Skeletal muscle tissue (tissue), 4 donors: ENCODE results near the gene SHOC1. TPM values are rescaled to one million over a fixed set of nuclear protein-coding genes. Genes with fewer than 3 reads are reported as not detected.
"Not testable (repeated sequence)": the region's sequence is repeated elsewhere in the genome, so short reads cannot be mapped to it uniquely, and the experiment has no call there.

Experiments used
- H3K27ac ChIP-seq: one replicate; pipeline ENCODE4 v1.7.0; 2013; ENCODE audit warnings: mild to moderate bottlenecking, low read depth, low read length, inconsistent platforms
- H3K27me3 ChIP-seq, 3 donors: one replicate each; pipeline ENCODE4 v1.7.0; 2013; ENCODE audit warnings: low read length in 3 of 3; ENCODE audit not compliant: control insufficient read depth in 3 of 3, insufficient read depth in 3 of 3
- H3K36me3 ChIP-seq, 3 donors: one replicate each; pipeline ENCODE4 v1.7.0; 2013; ENCODE audit warnings: low read length in 3 of 3; ENCODE audit not compliant: control insufficient read depth in 3 of 3, insufficient read depth in 3 of 3
- H3K4me1 ChIP-seq, 3 donors: one replicate each; pipeline ENCODE4 v1.7.0; 2013; ENCODE audit warnings: low read length in 3 of 3, mild to moderate bottlenecking in 3 of 3; ENCODE audit not compliant: control insufficient read depth in 3 of 3, insufficient read depth in 3 of 3
- H3K4me3 ChIP-seq, 3 donors: one replicate each; pipeline ENCODE4 v1.7.0; 2013; ENCODE audit warnings: low read length in 3 of 3
- H3K9ac ChIP-seq, 3 donors: one replicate each; pipeline ENCODE4 v1.7.0; 2013; ENCODE audit warnings: low read length in 3 of 3, mild to moderate bottlenecking in 3 of 3, moderate library complexity in 2 of 3, low read depth in 1 of 3
- H3K9me3 ChIP-seq, 3 donors: one replicate each; pipeline ENCODE4 v1.7.0; 2013; ENCODE audit warnings: low read length in 3 of 3; ENCODE audit not compliant: control insufficient read depth in 3 of 3
- total RNA-seq: library from RNA; depleted of rRNA; stranded (reverse); fragments of >200 nt; gene quantifications from one replicate; pipeline ENCODE4 v1.2.3, GENCODE V29; 2014
- donor health status: Osteomylitis.

Gene SHOC1
- total RNA-seq, 1 donor from 2014 or later, result not detected

DNA sequence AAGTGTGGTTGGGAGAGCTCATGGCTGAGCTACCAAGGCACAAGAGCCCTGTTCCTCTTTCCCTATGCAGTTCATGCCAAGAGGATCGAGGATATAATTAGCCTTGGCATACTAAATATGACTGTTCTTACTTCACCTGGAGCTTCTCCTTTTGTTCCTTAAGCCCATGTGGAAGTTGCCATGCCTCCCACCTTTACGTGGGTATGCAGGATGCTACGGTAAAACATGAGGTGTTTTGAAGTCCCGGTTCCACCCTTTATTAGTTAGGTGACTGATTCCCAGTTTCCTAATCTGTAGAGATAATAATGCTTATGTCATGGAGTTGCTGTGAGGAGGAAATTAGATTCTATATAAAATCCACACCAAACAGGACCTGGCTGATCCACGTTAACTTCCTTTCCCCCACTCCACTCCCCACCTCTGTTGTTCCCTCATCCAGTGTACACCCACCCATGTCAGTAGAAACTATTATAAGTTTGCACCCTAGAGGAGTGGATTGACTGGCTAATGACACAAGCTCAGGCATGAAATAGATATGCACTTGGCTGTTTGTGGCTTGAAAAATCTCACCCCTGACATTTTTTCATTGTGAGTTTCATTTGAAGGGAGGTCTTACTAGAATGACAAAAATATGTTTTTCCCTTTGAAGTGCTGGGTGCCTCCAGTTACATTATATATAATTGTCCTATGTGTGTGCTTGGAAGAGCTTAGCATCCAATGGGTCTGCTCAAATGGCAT lies 36.8 kb upstream of the SHOC1 start:
- no peaks in the 10 kb centered on the region for H3K36me3 ChIP-seq
- no peak overlapping the region for H3K4me3 ChIP-seq
- no peak overlapping the region for H3K27ac ChIP-seq
- no peaks in the 10 kb centered on the region for H3K27me3 ChIP-seq
- no peaks in the 10 kb centered on the region for H3K9me3 ChIP-seq
- no peak overlapping the region for H3K9ac ChIP-seq
- H3K4me1 ChIP-seq, result no peaks in the 10 kb centered on the region

GRCh38 chr9:111828193-111828592 lies 33.5 kb upstream of the SHOC1 start:
- no peaks in the 10 kb centered on the region for H3K9me3 ChIP-seq
- H3K4me1 ChIP-seq, result no peaks in the 10 kb centered on the region
- H3K27ac ChIP-seq, result no peak overlapping the region
- no peaks in the 10 kb centered on the region for H3K27me3 ChIP-seq
- H3K9ac ChIP-seq, result no peak overlapping the region
- H3K36me3 ChIP-seq, result no peaks in the 10 kb centered on the region
- H3K4me3 ChIP-seq, result no peak overlapping the region

DNA sequence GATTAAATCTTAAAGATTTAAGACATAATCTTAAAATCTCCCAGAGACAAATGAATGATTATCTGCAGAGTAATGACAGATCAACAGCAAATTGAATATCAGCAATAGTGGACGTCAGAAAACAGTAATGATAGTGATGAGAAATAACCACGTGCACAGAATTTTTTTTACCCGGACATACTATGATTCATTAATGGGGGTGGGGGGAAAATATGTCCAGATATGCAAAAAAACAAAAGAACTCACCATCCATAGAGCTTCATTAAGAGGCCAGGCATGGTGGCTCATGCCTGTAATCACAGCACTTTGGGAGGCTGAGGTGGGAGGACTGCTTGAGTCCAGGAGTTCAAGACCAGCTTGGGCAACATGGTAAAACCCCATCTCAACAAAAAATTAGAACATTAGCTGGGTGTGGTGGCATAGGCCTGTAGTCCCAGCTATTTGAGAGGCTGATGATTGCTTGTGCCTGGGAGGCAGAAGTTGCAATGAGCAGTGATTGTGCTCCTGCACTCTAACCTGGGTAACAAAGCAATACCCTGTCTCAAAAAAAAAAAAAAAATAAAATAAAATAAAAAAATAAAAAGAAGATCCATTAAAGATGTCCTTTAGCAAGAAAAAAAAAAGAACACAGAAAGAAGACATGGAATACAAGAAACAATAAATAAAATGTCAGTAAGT lies 30.9 kb upstream of the SHOC1 start:
- Histone ChIP-seq H3K4me3 (no peak overlapping the region), H3K4me1 (no peaks in the 10 kb centered on the region), H3K9ac (no peak overlapping the region), H3K9me3 (no peaks in the 10 kb centered on the region), H3K27ac (no peak overlapping the region), H3K27me3 (no peaks in the 10 kb centered on the region), H3K36me3 (no peaks in the 10 kb centered on the region)

- Histone ChIP-seq H3K9me3 (no peaks in the 10 kb centered on the region), H3K4me1 (no peaks in the 10 kb centered on the region), H3K9ac (no peak overlapping the region), H3K36me3 (no peaks in the 10 kb centered on the region), H3K4me3 (no peak overlapping the region), H3K27me3 (no peaks in the 10 kb centered on the region), H3K27ac (no peak overlapping the region)
These were observed 26.3 kb upstream of the SHOC1 start for GRCh38 chr9:111821006-111821528.

GRCh38 chr9:111819360-111819759 lies 24.6 kb upstream of the SHOC1 start:
- Histone ChIP-seq H3K36me3 (no peaks in the 10 kb centered on the region), H3K27me3 (no peaks in the 10 kb centered on the region), H3K27ac (no peak overlapping the region), H3K4me1 (no peaks in the 10 kb centered on the region), H3K4me3 (no peak overlapping the region), H3K9ac (no peak overlapping the region), H3K9me3 (peaks cover 0 to 2% (median 0%) of the 10 kb centered on the region in 3 donors)

DNA sequence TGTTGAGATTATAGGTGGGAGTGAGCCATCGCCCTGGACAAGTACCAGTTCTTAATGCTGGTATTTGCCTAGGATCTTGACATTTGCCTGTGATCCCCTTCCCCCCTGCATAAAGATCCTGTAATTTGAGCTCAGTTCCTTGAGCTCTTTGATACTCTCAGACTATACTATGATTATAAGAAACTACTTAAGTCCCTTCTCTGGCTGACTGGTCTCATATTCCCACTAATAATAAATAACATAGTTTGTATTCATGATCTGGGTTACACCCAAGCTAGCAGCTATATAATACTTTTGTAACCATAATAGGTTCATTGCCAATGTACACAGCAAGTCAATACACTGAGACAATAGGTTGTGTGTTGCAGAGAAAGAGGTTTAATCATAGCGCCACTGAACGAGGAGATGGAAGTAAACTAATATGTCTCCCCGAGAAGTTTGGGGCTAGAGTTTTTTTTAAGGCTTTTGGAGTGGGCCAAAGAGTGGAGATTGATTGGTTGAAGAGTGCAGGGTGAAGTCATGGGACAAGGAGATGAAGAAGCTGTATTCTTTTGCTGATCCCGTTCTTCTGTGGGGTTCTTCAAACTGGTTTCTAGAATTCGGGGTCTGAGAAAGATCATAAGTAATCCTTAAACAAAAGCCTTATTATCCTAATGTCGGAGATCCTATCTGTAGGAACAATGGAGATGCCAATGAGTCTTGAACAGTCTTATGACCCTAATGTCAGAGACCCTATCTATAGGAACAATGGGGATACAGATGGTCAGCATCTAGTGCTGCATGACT lies 20.7 kb upstream of the SHOC1 start:
- Histone ChIP-seq H3K4me3 (no peak overlapping the region), H3K27me3 (no peaks in the 10 kb centered on the region), H3K27ac (no peak overlapping the region), H3K9ac (no peak overlapping the region), H3K9me3 (peaks cover 0 to 2% (median 0%) of the 10 kb centered on the region in 3 donors), H3K4me1 (no peaks in the 10 kb centered on the region), H3K36me3 (no peaks in the 10 kb centered on the region)

GRCh38 chr9:111812337-111812736 lies 17.6 kb upstream of the SHOC1 start:
- Histone ChIP-seq H3K36me3 (no peaks in the 10 kb centered on the region), H3K4me3 (no peak overlapping the region)

DNA sequence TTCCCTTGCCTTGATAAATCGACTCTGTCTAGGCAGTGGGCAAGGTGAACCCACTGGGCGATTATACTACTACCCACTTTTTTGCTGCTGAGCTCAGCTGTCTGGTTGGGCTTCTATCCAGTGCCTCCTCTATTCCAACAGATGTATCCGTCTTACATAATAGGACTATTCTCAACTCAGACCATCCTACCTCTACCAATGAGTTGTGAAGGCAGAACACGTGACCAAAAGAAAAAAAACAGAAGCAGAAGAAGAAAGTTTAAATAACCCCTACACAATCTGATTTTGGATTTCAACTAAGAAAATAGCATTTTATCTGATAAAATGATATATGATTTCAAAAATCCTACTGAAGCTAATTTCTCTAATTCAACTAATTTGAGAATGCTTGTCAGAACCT lies 16.2 kb upstream of the SHOC1 start:
- no peaks in the 10 kb centered on the region for H3K27me3 ChIP-seq
- H3K4me1 ChIP-seq, result no peaks in the 10 kb centered on the region
- no peak overlapping the region for H3K9ac ChIP-seq
- no peak overlapping the region for H3K4me3 ChIP-seq
- no peaks in the 10 kb centered on the region for H3K36me3 ChIP-seq
- H3K27ac ChIP-seq, result no peak overlapping the region
- H3K9me3 ChIP-seq, result peaks cover 0 to 2% (median 0%) of the 10 kb centered on the region in 3 donors

More at GRCh38 chr9:111812337-111812736, 17.6 kb upstream of the SHOC1 start:
- H3K27me3 ChIP-seq, result no peaks in the 10 kb centered on the region
- no peak overlapping the region for H3K27ac ChIP-seq
- no peaks in the 10 kb centered on the region for H3K4me1 ChIP-seq
- H3K9ac ChIP-seq, result no peak overlapping the region
- H3K9me3 ChIP-seq, result peaks cover 0 to 2% (median 0%) of the 10 kb centered on the region in 3 donors

- H3K9me3 ChIP-seq, H3K4me3 ChIP-seq, H3K4me1 ChIP-seq, H3K36me3 ChIP-seq, H3K9ac ChIP-seq, H3K27ac ChIP-seq, H3K27me3 ChIP-seq: not testable (repeated sequence)
These were observed 15.7 kb upstream of the SHOC1 start for GRCh38 chr9:111810415-111810814.

DNA sequence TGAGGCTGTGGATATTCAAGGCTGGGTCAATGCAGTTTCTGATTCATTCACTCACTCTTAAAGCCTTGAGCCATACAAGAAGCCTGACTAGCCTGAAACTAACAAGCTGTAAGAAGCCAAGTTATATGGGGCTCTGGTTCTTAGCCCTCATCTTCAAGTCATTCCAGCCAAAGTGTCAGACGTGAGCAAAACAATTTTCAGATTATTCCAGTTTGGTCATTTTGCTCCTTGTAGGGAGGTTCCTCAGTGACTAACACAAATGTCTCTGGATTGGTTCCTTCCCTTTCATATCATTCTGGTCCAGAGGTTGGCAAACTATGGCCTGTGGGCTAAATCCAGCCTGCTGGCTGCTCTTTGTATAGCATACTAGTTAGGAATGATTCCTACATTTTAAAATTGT lies 12.5 kb upstream of the SHOC1 start:
- Histone ChIP-seq H3K4me3 (no peak overlapping the region), H3K4me1 (no peaks in the 10 kb centered on the region), H3K36me3 (no peaks in the 10 kb centered on the region), H3K27ac (no peak overlapping the region), H3K27me3 (no peaks in the 10 kb centered on the region), H3K9ac (no peak overlapping the region), H3K9me3 (no peaks in the 10 kb centered on the region)
